ENCODE results near the gene TMEM26. TPM values are rescaled to one million over a fixed set of nuclear protein-coding genes. Genes with fewer than 3 reads are reported as not detected.

TMEM26 gene
- total RNA-seq, 1 experiment from 2014 or later = 1.6 TPM

- Mint-ChIP-seq H3K9me3 (no peaks in the 10 kb centered on the region), H3K4me3 (no peak overlapping the region), H3K4me1 (peaks cover 25% of the 10 kb centered on the region), H3K27me3 (ENCODE audit: low read depth) (peaks cover 39% of the 10 kb centered on the region), H3K36me3 (no peaks in the 10 kb centered on the region), H3K27ac (no peak overlapping the region)
- DNase-seq (ENCODE audit: low spot score) (no peak), ATAC-seq (no peak)
- POLR2A ChIA-PET = no interaction called here
- CTCF ChIA-PET = no interaction called here
- TF ChIP-seq GABPB1 (CRISPR knock-in tag; IDR thresholded peaks at IDR 0.05) = no peak
- TF ChIP-seq CREM (CRISPR knock-in tag; IDR thresholded peaks at IDR 0.05) = no peak
- no peak for TF ChIP-seq OVOL2 (CRISPR knock-in tag; IDR thresholded peaks at IDR 0.05; ENCODE audit: borderline replicate concordance)
- TF ChIP-seq USF2 (CRISPR knock-in tag; IDR thresholded peaks at IDR 0.05) = no peak
Observed at GRCh38 chr10:61455656-61456055, 2.5 kb upstream of the TMEM26 start.

GRCh38 chr10:61454541-61454940 is 1.4 kb upstream of the TMEM26 start:
- H3K9me3 Mint-ChIP-seq = no peaks in the 10 kb centered on the region
- ATAC-seq (no peak), DNase-seq (ENCODE audit: low spot score) (no peak)
- H3K27me3 Mint-ChIP-seq (ENCODE audit: low read depth) = peaks cover 39% of the 10 kb centered on the region
- peak overlapping the region; percentile 36; the same call in 1 of the 2 replicates for H3K4me3 Mint-ChIP-seq
- CTCF ChIA-PET = no interaction called here
- TF ChIP-seq STAT6 (CRISPR knock-in tag; conservative IDR thresholded peaks at IDR 0.05; ENCODE audit: low read depth) = no peak
- TF ChIP-seq ZNF671 (CRISPR knock-in tag; IDR thresholded peaks at IDR 0.05) = no peak
- TF ChIP-seq CDX4 (CRISPR knock-in tag; IDR thresholded peaks at IDR 0.05; ENCODE audit: borderline replicate concordance) = no peak
- no peak for TF ChIP-seq FOXP4 (CRISPR knock-in tag; IDR thresholded peaks at IDR 0.05)
- POLR2A ChIA-PET = no interaction called here
- H3K36me3 Mint-ChIP-seq = no peaks in the 10 kb centered on the region
- no peak overlapping the region for H3K27ac Mint-ChIP-seq
- H3K4me1 Mint-ChIP-seq = peaks cover 25% of the 10 kb centered on the region

GRCh38 chr10:61452151-61452651 is 980 bp downstream of the TMEM26 start:
- DNase-seq (ENCODE audit: low spot score) (peak; percentile 62), ATAC-seq (peak; percentile 52)
- ChIA-PET POLR2A (no interaction called here), CTCF (no interaction called here)
- Mint-ChIP-seq H3K27me3 (ENCODE audit: low read depth) (peaks cover 39% of the 10 kb centered on the region), H3K4me1 (peaks cover 35% of the 10 kb centered on the region), H3K9me3 (no peaks in the 10 kb centered on the region), H3K4me3 (peak overlapping the region; percentile 89), H3K36me3 (no peaks in the 10 kb centered on the region), H3K27ac (no peak overlapping the region)
- TF ChIP-seq CREB1 (CRISPR knock-in tag; IDR thresholded peaks at IDR 0.05) (no peak), NR1H2 (CRISPR knock-in tag; IDR thresholded peaks at IDR 0.05) (no peak), TEAD4 (CRISPR knock-in tag; IDR thresholded peaks at IDR 0.05) (no peak), CBFB (CRISPR knock-in tag; IDR thresholded peaks at IDR 0.05; ENCODE audit: low read depth) (no peak), MAX (CRISPR knock-in tag; IDR thresholded peaks at IDR 0.05) (peak; percentile 76; the same call in 1 of the 2 replicates), ERG (CRISPR knock-in tag; IDR thresholded peaks at IDR 0.05) (no peak), OVOL2 (CRISPR knock-in tag; IDR thresholded peaks at IDR 0.05; ENCODE audit: borderline replicate concordance) (no peak), IRF1 (CRISPR knock-in tag; IDR thresholded peaks at IDR 0.05) (no peak; the same call in 1 of the 2 replicates), FOXJ3 (CRISPR knock-in tag; IDR thresholded peaks at IDR 0.05; ENCODE audit: borderline replicate concordance) (no peak), NFATC4 (CRISPR knock-in tag; IDR thresholded peaks at IDR 0.05) (no peak), ELF4 (CRISPR knock-in tag; IDR thresholded peaks at IDR 0.05; ENCODE audit: low read depth) (no peak), AFF4 (CRISPR knock-in tag; IDR thresholded peaks at IDR 0.05; ENCODE audit: borderline replicate concordance) (no peak)
